ENCODE measurements around the gene KRTAP9-6. TPM values are rescaled to one million over a fixed set of nuclear protein-coding genes. Genes with fewer than 3 reads are reported as not detected.

The KRTAP9-6 gene
- total and polyA plus RNA-seq, 2 donors (not counting 3 experiments of a cell fraction or from before 2014, with no cell fraction given), result not detected

- Histone ChIP-seq H3K79me2 (ENCODE audit: control insufficient read depth, insufficient read depth, low read length) (no peaks in the 10 kb centered on the region), H3K9ac (replicated peaks; ENCODE audit: extremely low read depth, insufficient read depth, low read length) (no peak within 1 kb of the TSS), H3K36me3 (ENCODE audit: control insufficient read depth in 2 of 2, extremely low read depth in 1 of 2, insufficient read depth in 2 of 2, low read length in 2 of 2) (no peaks in the 10 kb centered on the region), H3K27ac (ENCODE audit: insufficient read depth, low read depth, low read length) (no peak within 1 kb of the TSS), H3K27me3 (ENCODE audit: control insufficient read depth in 2 of 2, insufficient read depth in 2 of 2, low read length in 2 of 2) (peaks cover 0 to 2% of the 10 kb centered on the region in 2 experiments), H3K4me3 (replicated peaks in 1 of 3; ENCODE audit: insufficient read depth in 1 of 3, low read depth in 1 of 3, low read length in 3 of 3) (no peak within 1 kb of the TSS), H3K9me1 (replicated peaks; ENCODE audit: control insufficient read depth, extremely low read depth, insufficient read depth, low read length) (no peaks in the 10 kb centered on the region), H3K4me2 (ENCODE audit: insufficient read depth, low read length) (no peak within 1 kb of the TSS), H2AFZ (ENCODE audit: low read depth, low read length) (no peak within 1 kb of the TSS), H4K20me1 (replicated peaks; ENCODE audit: control insufficient read depth, extremely low read depth, insufficient read depth, low read length) (no peaks in the 10 kb centered on the region), H3K4me1 (ENCODE audit: control insufficient read depth, extremely low read depth, insufficient read depth, low read length) (no peaks in the 10 kb centered on the region), H3K9me3 (replicated peaks; ENCODE audit: control insufficient read depth, insufficient read depth, low read length) (no peaks in the 10 kb centered on the region)
- TF ChIP-seq JUN (IDR thresholded peaks at IDR 0.05; ENCODE audit: borderline replicate concordance, insufficient read depth, insufficient read length, low read depth) (no peak), GATA2 (IDR thresholded peaks at IDR 0.05; ENCODE audit: insufficient read depth, insufficient read length, low read depth, low read length) (no peak), MYC (IDR thresholded peaks at IDR 0.05; ENCODE audit: low read depth, low read length) (no peak), FOS (IDR thresholded peaks at IDR 0.05; ENCODE audit: borderline replicate concordance, insufficient read depth, low read length) (no peak), POLR2A (IDR thresholded peaks at IDR 0.05; ENCODE audit: low read depth, low read length) (no peak), MAX (IDR thresholded peaks at IDR 0.05; ENCODE audit: insufficient read depth, insufficient read length) (no peak), POLR2AphosphoS5 (IDR thresholded peaks at IDR 0.05; ENCODE audit: insufficient read depth, low read depth, low read length) (no peak), EZH2 (IDR thresholded peaks at IDR 0.05; ENCODE audit: borderline replicate concordance, low read depth, low read length, severe bottlenecking) (no peak)
- TF ChIP-seq, protein P1, sequence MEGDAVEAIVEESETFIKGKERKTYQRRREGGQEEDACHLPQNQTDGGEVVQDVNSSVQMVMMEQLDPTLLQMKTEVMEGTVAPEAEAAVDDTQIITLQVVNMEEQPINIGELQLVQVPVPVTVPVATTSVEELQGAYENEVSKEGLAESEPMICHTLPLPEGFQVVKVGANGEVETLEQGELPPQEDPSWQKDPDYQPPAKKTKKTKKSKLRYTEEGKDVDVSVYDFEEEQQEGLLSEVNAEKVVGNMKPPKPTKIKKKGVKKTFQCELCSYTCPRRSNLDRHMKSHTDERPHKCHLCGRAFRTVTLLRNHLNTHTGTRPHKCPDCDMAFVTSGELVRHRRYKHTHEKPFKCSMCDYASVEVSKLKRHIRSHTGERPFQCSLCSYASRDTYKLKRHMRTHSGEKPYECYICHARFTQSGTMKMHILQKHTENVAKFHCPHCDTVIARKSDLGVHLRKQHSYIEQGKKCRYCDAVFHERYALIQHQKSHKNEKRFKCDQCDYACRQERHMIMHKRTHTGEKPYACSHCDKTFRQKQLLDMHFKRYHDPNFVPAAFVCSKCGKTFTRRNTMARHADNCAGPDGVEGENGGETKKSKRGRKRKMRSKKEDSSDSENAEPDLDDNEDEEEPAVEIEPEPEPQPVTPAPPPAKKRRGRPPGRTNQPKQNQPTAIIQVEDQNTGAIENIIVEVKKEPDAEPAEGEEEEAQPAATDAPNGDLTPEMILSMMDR (IDR thresholded peaks at IDR 0.05; ENCODE audit: extremely low read depth in 1 of 2, insufficient read depth in 1 of 2, low read depth in 1 of 2, low read length in 2 of 2), result no peak
- dilution Hi-C loops (cut with MboI; ENCODE audit: extremely low pct_ligation_motif_present, low sequenced_read_pairs) (no loop called here), intact Hi-C loops (cut with micrococcal nuclease) (no loop called here)
- no peak for FAIRE-seq
- BruUV-seq (replicated peaks), result no TSS peak
- POLR2A ChIA-PET, result no interaction called here
- no peak for DNase-seq (ENCODE audit: low read depth, low spot score)
- CTCF ChIA-PET, result no interaction called here
These were observed 50.1 kb downstream of the KRTAP9-6 start, which contains the start of gene KRTAP17-1 for GRCh38 chr17:41315204-41315794. TSS of gene KRTAP17-1 (minus strand) at chr17:41315710. CDS start at chr17:41315650, 60 bp downstream.

Small RNAs within 50 kb of the gene (small RNA-seq; reads per million reads assigned to genes)
- not detected for gene KRTAP9-10P (ENCODE audit: insufficient read depth, insufficient read length, low read depth, low replicate concordance)

Other genes starting within 250 kb of the KRTAP9-6 start
Only the 30 nearest of the 40 such genes appear.
- gene KRTAP2-4, start 199.5 kb upstream of the KRTAP9-6 start, total RNA-seq, result not detected in 2 replicates
- gene KRTAP2-4, start 199.5 kb upstream of the KRTAP9-6 start, polyA plus RNA-seq, result not detected in 2 replicates
- gene KRTAP4-7, start 181.2 kb upstream of the KRTAP9-6 start, total RNA-seq, result not detected in 2 replicates
- gene KRTAP4-7, start 181.2 kb upstream of the KRTAP9-6 start, polyA plus RNA-seq, result not detected in 2 replicates
- gene KRTAP4-8, start 167.2 kb upstream of the KRTAP9-6 start, total RNA-seq, result not detected in 2 replicates
- gene KRTAP4-8, start 167.2 kb upstream of the KRTAP9-6 start, polyA plus RNA-seq, result not detected in 2 replicates
- gene KRTAP4-16, start 163.2 kb upstream of the KRTAP9-6 start, total RNA-seq, result not detected in 2 replicates
- not detected in 2 replicates for gene KRTAP4-16, start 163.2 kb upstream of the KRTAP9-6 start, polyA plus RNA-seq
- gene KRTAP4-9, start 160.0 kb upstream of the KRTAP9-6 start, total RNA-seq, result not detected in 2 replicates
- gene KRTAP4-9, start 160.0 kb upstream of the KRTAP9-6 start, polyA plus RNA-seq, result not detected in 2 replicates
- gene KRTAP4-11, start 147.0 kb upstream of the KRTAP9-6 start, total RNA-seq, result not detected in 2 replicates
- not detected in 2 replicates for gene KRTAP4-11, start 147.0 kb upstream of the KRTAP9-6 start, polyA plus RNA-seq
- gene KRTAP4-12, start 141.2 kb upstream of the KRTAP9-6 start, total RNA-seq, result not detected in 2 replicates
- gene KRTAP4-12, start 141.2 kb upstream of the KRTAP9-6 start, polyA plus RNA-seq, result not detected in 2 replicates
- not detected in 2 replicates for gene KRTAP4-6, start 124.8 kb upstream of the KRTAP9-6 start, total RNA-seq
- not detected in 2 replicates for gene KRTAP4-6, start 124.8 kb upstream of the KRTAP9-6 start, polyA plus RNA-seq
- gene KRTAP4-5, start 115.6 kb upstream of the KRTAP9-6 start, total RNA-seq, result not detected in 2 replicates
- not detected in 2 replicates for gene KRTAP4-5, start 115.6 kb upstream of the KRTAP9-6 start, polyA plus RNA-seq
- not detected in 2 replicates for gene KRTAP4-4, start 104.6 kb upstream of the KRTAP9-6 start, total RNA-seq
- gene KRTAP4-4, start 104.6 kb upstream of the KRTAP9-6 start, polyA plus RNA-seq, result not detected in 2 replicates
- not detected in 2 replicates for gene KRTAP4-3, start 97.2 kb upstream of the KRTAP9-6 start, total RNA-seq
- gene KRTAP4-3, start 97.2 kb upstream of the KRTAP9-6 start, polyA plus RNA-seq, result not detected in 2 replicates
- not detected in 2 replicates for gene KRTAP4-2, start 87.2 kb upstream of the KRTAP9-6 start, total RNA-seq
- gene KRTAP4-2, start 87.2 kb upstream of the KRTAP9-6 start, polyA plus RNA-seq, result not detected in 2 replicates
- not detected in 2 replicates for gene KRTAP4-1, start 80.5 kb upstream of the KRTAP9-6 start, total RNA-seq
- gene KRTAP4-1, start 80.5 kb upstream of the KRTAP9-6 start, polyA plus RNA-seq, result not detected in 2 replicates
- gene KRTAP9-1, start 75.5 kb upstream of the KRTAP9-6 start, total RNA-seq, result not detected in 2 replicates
- not detected in 2 replicates for gene KRTAP9-1, start 75.5 kb upstream of the KRTAP9-6 start, polyA plus RNA-seq
- gene KRTAP9-2, start 38.7 kb upstream of the KRTAP9-6 start, total RNA-seq, result not detected in 2 replicates
- gene KRTAP9-2, start 38.7 kb upstream of the KRTAP9-6 start, polyA plus RNA-seq, result not detected in 2 replicates
- not detected in 2 replicates for gene KRTAP9-3, start 32.9 kb upstream of the KRTAP9-6 start, total RNA-seq
- gene KRTAP9-3, start 32.9 kb upstream of the KRTAP9-6 start, polyA plus RNA-seq, result not detected in 2 replicates
- not detected in 2 replicates for gene KRTAP9-8, start 27.4 kb upstream of the KRTAP9-6 start, total RNA-seq
- gene KRTAP9-8, start 27.4 kb upstream of the KRTAP9-6 start, polyA plus RNA-seq, result not detected in 2 replicates
- not detected in 2 replicates for gene KRTAP9-4, start 15.7 kb upstream of the KRTAP9-6 start, total RNA-seq
- gene KRTAP9-4, start 15.7 kb upstream of the KRTAP9-6 start, polyA plus RNA-seq, result not detected in 2 replicates
- gene KRTAP9-9, start 10.0 kb upstream of the KRTAP9-6 start, total RNA-seq, result not detected in 2 replicates
- gene KRTAP9-9, start 10.0 kb upstream of the KRTAP9-6 start, polyA plus RNA-seq, result not detected in 2 replicates
- gene KRTAP9-7, start 10.3 kb downstream of the KRTAP9-6 start, total RNA-seq, result not detected in 2 replicates
- gene KRTAP9-7, start 10.3 kb downstream of the KRTAP9-6 start, polyA plus RNA-seq, result not detected in 2 replicates
- not detected in 2 replicates for gene KRTAP29-1, start 37.5 kb downstream of the KRTAP9-6 start, total RNA-seq
- not detected in 2 replicates for gene KRTAP29-1, start 37.5 kb downstream of the KRTAP9-6 start, polyA plus RNA-seq
- gene KRTAP16-1, start 43.9 kb downstream of the KRTAP9-6 start, total RNA-seq, result not detected in 2 replicates
- gene KRTAP16-1, start 43.9 kb downstream of the KRTAP9-6 start, polyA plus RNA-seq, result not detected in 2 replicates
- gene KRTAP17-1, start 50.3 kb downstream of the KRTAP9-6 start, total RNA-seq, result not detected in 2 replicates
- gene KRTAP17-1, start 50.3 kb downstream of the KRTAP9-6 start, polyA plus RNA-seq, result not detected in 2 replicates
- not detected in 2 replicates for gene KRT33A, start 85.5 kb downstream of the KRTAP9-6 start, total RNA-seq
- gene KRT33A, start 85.5 kb downstream of the KRTAP9-6 start, polyA plus RNA-seq, result not detected in 2 replicates
- gene KRT33B, start 104.4 kb downstream of the KRTAP9-6 start, total RNA-seq, result not detected in 2 replicates
- gene KRT33B, start 104.4 kb downstream of the KRTAP9-6 start, polyA plus RNA-seq, result not detected in 2 replicates
- not detected in 2 replicates for gene KRT34, start 116.9 kb downstream of the KRTAP9-6 start, total RNA-seq
- gene KRT34, start 116.9 kb downstream of the KRTAP9-6 start, polyA plus RNA-seq, result not detected in 2 replicates
- gene KRT31, start 132.2 kb downstream of the KRTAP9-6 start, total RNA-seq, result not detected in 2 replicates
- gene KRT31, start 132.2 kb downstream of the KRTAP9-6 start, polyA plus RNA-seq, result not detected in 2 replicates
- gene KRT37, start 159.2 kb downstream of the KRTAP9-6 start, total RNA-seq, result not detected in 2 replicates
- gene KRT37, start 159.2 kb downstream of the KRTAP9-6 start, polyA plus RNA-seq, result not detected in 2 replicates
- gene KRT38, start 175.6 kb downstream of the KRTAP9-6 start, total RNA-seq, result not detected in 2 replicates
- gene KRT38, start 175.6 kb downstream of the KRTAP9-6 start, polyA plus RNA-seq, result not detected in 2 replicates
- gene KRT32, start 202.0 kb downstream of the KRTAP9-6 start, total RNA-seq, result not detected in 2 replicates
- gene KRT32, start 202.0 kb downstream of the KRTAP9-6 start, polyA plus RNA-seq, result not detected in 2 replicates

Data from endothelial cell of umbilical vein (primary cell).